GM12873 (cell line): ENCODE results near the gene RTKN2.

Experiments
- TF ChIP-seq, protein P1 (sequence below): IDR thresholded peaks from 2 replicates; pipeline ENCODE4 v1.5.1; 2012; ENCODE audit warnings: low read depth, mild to moderate bottlenecking, moderate library complexity, low read length, control low read depth; ENCODE audit not compliant: insufficient read depth; ENCODE audit errors: missing control alignments

RTKN2 gene

DNA sequence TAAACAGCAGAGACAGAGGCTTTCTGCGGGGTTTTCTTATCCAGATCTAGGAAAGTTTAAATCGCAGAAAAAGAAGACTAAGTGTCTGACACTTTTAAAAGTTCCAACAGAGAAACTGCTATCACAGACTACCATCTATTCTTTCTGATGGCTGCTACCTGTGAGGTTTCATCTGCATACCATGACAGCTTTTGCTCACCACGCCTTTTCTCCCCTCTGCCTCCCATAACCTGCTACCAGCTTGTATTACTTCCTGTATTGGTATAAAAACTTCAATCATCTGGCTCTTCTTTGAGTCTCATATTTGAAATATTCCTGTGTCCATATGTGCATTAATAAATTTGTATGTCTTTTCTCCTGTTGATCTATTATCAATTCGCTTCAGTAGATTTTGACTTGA is 34.1 kb upstream of the RTKN2 start:
- TF ChIP-seq, protein P1, sequence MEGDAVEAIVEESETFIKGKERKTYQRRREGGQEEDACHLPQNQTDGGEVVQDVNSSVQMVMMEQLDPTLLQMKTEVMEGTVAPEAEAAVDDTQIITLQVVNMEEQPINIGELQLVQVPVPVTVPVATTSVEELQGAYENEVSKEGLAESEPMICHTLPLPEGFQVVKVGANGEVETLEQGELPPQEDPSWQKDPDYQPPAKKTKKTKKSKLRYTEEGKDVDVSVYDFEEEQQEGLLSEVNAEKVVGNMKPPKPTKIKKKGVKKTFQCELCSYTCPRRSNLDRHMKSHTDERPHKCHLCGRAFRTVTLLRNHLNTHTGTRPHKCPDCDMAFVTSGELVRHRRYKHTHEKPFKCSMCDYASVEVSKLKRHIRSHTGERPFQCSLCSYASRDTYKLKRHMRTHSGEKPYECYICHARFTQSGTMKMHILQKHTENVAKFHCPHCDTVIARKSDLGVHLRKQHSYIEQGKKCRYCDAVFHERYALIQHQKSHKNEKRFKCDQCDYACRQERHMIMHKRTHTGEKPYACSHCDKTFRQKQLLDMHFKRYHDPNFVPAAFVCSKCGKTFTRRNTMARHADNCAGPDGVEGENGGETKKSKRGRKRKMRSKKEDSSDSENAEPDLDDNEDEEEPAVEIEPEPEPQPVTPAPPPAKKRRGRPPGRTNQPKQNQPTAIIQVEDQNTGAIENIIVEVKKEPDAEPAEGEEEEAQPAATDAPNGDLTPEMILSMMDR: no peak

DNA sequence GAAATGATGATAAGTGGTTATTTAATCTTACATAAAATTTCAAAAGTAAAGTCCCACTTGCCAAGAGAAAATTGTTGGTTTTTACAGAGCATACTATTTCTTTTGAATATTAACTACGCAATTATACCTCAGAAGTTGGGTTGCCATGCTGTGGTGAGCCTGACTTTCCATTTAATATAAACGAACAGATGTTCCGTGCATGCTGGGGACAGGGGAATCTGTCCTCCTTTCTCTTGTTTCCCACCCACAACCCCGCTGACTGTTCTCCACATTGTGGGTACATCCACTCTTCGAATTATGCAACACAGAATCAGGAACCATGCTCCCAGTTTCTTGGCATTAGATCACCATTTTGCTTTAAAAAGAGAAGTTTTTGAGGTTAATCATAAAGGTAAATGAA is 29.2 kb upstream of the RTKN2 start:
- TF ChIP-seq, protein P1: no peak

DNA sequence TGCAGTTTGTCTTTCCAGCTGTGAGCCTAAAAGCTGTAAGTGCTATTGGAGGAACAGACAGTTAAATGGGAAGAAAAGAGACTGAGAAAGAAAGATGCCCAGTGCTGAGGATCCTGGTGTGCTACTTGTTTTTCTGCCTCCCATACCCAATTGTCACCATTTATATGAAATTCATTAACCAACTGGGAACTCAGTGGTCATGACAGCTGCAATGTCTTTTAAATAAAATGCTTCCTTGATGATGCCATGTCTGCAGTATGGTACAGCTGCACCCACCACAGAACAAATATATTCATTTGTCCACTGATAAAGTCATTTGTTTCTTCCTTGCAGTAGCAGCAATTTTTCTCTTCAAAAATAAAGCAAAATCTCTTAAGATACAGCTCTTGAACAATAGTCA is 15.6 kb upstream of the RTKN2 start:
- TF ChIP-seq, protein P1: no peak

DNA sequence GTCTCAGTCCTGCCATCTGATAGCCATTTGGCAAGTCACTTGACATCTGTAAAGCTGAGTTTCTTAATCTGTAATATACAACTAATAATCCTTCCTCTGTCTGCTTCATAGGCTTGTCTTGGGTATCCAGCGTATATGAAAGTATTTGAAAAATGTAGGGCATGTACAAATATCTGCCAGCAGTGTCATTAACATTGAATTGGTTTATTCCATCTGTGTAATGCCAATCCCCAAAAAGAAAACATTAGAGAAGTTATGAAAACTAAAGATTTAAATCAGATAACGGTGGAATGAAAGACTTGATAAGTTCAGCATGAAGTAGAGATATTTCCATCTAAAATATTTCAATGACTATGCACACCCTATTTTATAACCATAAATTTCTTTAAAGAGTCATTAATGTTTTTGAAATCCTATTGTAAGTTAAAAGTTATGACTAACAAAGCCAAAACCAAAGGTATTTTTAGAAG is 9.8 kb upstream of the RTKN2 start:
- TF ChIP-seq, protein P1: no peak

DNA sequence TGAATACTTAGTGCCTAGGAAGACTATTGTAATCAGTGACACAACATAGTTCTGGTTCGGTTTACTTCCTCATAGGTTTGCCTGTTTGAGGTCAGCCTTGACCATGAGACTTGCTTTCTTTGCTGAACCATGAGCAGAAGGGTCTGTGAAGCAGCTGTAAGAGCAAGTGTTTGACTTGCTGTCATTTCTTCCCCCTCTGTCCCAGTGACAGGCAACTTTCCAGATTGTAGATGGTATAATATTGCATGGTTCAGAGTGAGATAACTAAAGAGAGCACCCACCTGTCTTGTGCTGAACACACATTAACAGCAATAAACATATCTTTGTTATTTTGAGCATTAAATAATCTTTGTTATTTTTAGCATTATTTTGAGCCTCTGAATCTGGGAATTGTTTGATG is 9.3 kb upstream of the RTKN2 start:
- TF ChIP-seq, protein P1: no peak

DNA sequence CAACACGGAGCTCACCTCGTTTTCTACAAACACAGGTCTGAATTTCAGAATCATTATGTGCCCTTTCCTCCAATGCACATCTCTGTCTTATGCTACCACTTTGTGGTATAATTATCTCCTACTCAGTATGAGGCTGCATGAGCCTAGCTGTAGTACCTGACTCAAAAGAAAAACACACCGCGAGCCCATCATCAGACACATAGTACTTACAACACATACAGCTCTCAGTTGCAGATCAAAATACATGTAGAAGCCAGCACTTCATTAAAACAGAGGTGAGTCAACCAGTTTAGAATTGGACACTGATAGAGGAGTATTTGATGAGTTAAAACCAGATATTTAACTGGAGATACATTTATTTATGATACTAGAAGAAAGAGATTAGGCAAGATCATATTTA is 1.4 kb upstream of the RTKN2 start:
- TF ChIP-seq, protein P1: no peak

DNA sequence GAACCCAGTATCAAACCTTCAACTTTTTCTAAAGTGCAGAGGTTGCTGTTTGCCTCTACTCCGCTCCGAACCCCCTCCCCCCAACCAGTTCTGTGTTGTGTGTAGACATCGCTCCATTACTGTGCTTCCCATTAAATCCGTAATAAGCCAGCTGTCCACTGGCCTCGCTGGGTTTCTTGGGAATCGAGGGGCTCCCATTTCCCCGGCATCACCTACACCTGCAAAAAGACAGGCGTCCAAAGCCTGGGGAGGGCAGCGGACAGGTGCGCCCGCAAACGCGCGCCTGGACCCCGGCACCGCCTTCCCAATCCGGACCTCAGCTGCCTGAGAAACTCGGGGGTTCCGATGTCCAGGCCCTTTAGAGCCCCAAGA is 631 bp downstream of the RTKN2 start:
- TF ChIP-seq, protein P1: no peak

DNA sequence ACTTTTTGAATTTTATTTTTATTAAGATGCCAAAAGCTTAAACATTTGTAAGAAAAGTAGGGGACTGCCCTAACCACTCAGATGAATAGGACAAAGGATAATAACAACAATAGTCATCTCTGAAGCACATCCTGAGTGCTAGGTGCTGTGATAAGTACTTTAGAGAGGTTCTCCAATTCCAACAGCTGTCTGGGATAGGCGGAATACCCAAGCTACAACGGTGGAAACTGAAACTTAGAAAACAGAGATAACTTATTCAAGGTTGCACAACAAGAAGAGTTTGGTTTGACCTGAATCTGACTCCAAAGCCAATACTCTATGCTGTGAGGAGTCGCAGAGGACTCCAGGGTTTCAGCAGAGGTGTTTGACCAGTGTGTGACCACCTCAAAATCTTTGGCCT is 2.0 kb downstream of the RTKN2 start:
- TF ChIP-seq, protein P1: no peak
